ENCODE measurements around the gene SLAMF7.

GRCh38 chr1:160741092-160741501 lies 2.0 kb downstream of the SLAMF7 start:
- TF ChIP-seq EZH2 (IDR thresholded peaks at IDR 0.05; ENCODE audit: low read depth, unreplicated experiment) = no peak
- TF ChIP-seq, protein P1, sequence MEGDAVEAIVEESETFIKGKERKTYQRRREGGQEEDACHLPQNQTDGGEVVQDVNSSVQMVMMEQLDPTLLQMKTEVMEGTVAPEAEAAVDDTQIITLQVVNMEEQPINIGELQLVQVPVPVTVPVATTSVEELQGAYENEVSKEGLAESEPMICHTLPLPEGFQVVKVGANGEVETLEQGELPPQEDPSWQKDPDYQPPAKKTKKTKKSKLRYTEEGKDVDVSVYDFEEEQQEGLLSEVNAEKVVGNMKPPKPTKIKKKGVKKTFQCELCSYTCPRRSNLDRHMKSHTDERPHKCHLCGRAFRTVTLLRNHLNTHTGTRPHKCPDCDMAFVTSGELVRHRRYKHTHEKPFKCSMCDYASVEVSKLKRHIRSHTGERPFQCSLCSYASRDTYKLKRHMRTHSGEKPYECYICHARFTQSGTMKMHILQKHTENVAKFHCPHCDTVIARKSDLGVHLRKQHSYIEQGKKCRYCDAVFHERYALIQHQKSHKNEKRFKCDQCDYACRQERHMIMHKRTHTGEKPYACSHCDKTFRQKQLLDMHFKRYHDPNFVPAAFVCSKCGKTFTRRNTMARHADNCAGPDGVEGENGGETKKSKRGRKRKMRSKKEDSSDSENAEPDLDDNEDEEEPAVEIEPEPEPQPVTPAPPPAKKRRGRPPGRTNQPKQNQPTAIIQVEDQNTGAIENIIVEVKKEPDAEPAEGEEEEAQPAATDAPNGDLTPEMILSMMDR (conservative IDR thresholded peaks at IDR 0.05; ENCODE audit: low read depth in 2 of 2) = no peak
- no peak for TF ChIP-seq EZH2phosphoT487 (IDR thresholded peaks at IDR 0.05; ENCODE audit: unreplicated experiment)
- TF ChIP-seq REST (IDR thresholded peaks at IDR 0.05; ENCODE audit: unreplicated experiment) = no peak
- no peak for TF ChIP-seq CREB1 (CRISPR knock-in tag; IDR thresholded peaks at IDR 0.05; ENCODE audit: low read depth)
- TF ChIP-seq POLR2AphosphoS5 (IDR thresholded peaks at IDR 0.05; ENCODE audit: low read depth) = no peak
- TF ChIP-seq, protein P2, sequence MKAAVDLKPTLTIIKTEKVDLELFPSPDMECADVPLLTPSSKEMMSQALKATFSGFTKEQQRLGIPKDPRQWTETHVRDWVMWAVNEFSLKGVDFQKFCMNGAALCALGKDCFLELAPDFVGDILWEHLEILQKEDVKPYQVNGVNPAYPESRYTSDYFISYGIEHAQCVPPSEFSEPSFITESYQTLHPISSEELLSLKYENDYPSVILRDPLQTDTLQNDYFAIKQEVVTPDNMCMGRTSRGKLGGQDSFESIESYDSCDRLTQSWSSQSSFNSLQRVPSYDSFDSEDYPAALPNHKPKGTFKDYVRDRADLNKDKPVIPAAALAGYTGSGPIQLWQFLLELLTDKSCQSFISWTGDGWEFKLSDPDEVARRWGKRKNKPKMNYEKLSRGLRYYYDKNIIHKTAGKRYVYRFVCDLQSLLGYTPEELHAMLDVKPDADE (IDR thresholded peaks at IDR 0.05) = no peak
- no peak for TF ChIP-seq STAT1 (IDR thresholded peaks at IDR 0.05; ENCODE audit: unreplicated experiment)
- TF ChIP-seq ZNF331 (CRISPR knock-in tag; IDR thresholded peaks at IDR 0.05; ENCODE audit: low read depth) = no peak
- TF ChIP-seq JUNB (IDR thresholded peaks at IDR 0.05; ENCODE audit: unreplicated experiment) = no peak
- no peak for TF ChIP-seq ZNF462 (CRISPR knock-in tag; IDR thresholded peaks at IDR 0.05)
